ENCODE results near the gene C19orf38. TPM values are rescaled to one million over a fixed set of nuclear protein-coding genes. Genes with fewer than 3 reads are reported as not detected.
"Not testable (repeated sequence)": the region's sequence is repeated elsewhere in the genome, so short reads cannot be mapped to it uniquely, and the experiment has no call there.

Gene C19orf38
- total RNA-seq, 1 experiment from 2014 or later, result not detected

DNA sequence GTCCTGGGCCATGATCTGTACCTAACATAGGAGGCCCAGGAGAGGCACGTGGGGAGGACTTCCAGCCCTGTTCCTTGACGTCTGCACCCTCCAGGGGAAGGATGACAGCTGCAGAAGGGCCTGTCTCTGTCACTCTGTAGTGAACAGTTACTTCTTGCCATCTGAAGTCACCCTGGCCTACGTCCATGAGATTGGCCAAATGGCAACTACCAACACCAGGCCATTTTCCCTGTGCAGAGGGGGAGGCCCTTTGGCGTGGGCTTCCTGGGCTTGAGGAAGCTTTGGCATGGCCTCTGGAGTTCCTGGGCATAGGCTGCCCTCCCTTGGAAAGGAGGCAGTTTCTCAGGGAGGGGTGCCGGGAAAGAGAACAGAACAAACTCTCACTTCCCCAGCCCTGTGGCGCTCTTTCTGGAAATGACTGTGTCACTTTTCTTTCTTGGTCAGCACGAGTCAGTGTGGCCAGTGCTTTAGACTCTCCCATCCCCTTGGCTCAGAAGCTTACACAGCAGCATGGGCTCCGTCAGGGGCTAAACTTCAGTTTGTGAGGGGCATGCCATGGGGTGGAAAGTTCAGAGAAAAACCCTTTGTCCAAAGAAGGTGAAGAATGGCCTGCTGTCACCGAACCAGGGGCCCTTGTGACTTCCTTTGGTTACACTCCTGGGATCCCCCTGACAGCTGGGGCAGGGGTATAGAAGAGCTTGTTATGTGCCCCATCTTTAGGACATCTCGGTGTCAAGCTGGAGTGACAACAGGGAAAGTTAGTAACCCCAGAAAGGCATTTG is 28.4 kb downstream of the C19orf38 start:
- CTCF ChIA-PET, result no interaction called here
- peak overlapping the region; percentile 79 for H3K27ac Mint-ChIP-seq

DNA sequence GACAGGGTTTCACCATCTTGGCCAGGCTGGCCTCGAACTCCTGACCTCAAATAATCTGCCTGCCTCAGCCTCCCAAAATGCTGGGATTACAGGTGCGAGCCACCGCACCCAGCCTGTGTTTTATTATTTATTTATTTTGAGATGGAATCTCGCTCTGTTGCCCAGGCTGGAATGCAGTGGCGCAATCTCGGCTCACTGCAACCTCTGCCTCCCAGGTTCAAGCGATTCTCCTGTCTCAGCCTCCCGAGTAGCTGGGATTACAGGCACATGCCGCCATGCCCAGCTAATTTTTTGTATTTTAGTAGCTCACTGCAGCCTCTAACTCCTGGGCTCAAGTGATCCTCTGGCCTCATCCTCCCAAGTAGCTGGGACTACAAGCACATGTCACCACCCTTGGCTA is 29.4 kb downstream of the C19orf38 start:
- H3K9me3 Mint-ChIP-seq; ATAC-seq; H3K27me3 Mint-ChIP-seq (ENCODE audit: low read depth); DNase-seq (ENCODE audit: low spot score); H3K4me3 Mint-ChIP-seq; POLR2A ChIA-PET; H3K36me3 Mint-ChIP-seq: not testable (repeated sequence)
- CTCF ChIA-PET, result interaction anchor here (0.7 to 1.0 kb wide), 2 partner anchors 13 to 19 kb away, joined by 4 read pairs; no protein-coding TSS in a partner anchor
- H3K27ac Mint-ChIP-seq, result peak overlapping the region; percentile 96
- peaks cover 55% of the 10 kb centered on the region for H3K4me1 Mint-ChIP-seq

More for the DNA sequence above, 28.4 kb downstream of the C19orf38 start:
- Mint-ChIP-seq H3K4me3 (no peak overlapping the region), H3K27me3 (ENCODE audit: low read depth) (no peaks in the 10 kb centered on the region; the same call in 1 of the 2 replicates), H3K4me1 (peaks cover 47% of the 10 kb centered on the region), H3K36me3 (0 out of 2 replicates have a peak, but pooled peaks cover 7% of the 10 kb centered on the region), H3K9me3 (no peaks in the 10 kb centered on the region)
- no peak for DNase-seq (ENCODE audit: low spot score)
- POLR2A ChIA-PET, result no interaction called here
- ATAC-seq, result no peak
- TF ChIP-seq JUN (CRISPR knock-in tag; IDR thresholded peaks at IDR 0.05) (no peak), SP1 (CRISPR knock-in tag; conservative IDR thresholded peaks at IDR 0.05) (no peak), NR2C2 (CRISPR knock-in tag; IDR thresholded peaks at IDR 0.05) (no peak), HMGA2 (CRISPR knock-in tag; IDR thresholded peaks at IDR 0.05) (no peak)
- TF ChIP-seq, protein P1, sequence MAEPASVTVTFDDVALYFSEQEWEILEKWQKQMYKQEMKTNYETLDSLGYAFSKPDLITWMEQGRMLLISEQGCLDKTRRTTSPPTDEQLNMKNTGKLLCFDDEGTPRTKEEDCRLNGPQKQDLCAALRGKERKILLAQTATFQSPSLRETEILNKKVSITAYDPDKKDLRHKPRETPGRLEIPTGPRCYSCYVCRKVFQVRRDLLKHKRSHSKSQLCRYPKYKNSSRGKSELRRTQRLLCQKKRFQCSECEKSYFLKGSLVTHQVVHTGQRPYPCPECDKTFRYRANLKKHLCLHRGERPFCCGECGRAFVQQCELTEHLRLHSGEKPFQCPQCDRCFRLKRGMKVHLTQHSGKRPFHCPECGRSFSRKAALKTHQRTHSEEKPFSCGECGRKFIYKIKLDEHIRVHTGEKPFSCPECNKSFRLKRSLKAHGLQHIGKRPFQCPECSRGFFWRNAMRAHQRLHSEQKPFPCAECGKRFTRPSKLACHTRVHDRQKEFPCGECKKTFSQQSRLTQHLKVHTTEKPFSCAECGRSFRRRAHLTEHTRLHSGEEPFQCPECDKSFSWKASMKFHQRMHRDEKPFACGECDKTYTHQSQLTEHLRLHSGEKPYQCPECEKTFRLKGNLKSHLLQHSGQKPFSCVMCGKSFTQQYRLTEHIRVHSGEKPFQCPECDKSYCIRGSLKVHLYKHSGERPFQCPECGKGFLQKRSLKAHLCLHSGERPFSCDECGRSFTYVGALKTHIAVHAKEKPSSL (CRISPR knock-in tag; conservative IDR thresholded peaks at IDR 0.05), result no peak
- TF ChIP-seq, protein P2, sequence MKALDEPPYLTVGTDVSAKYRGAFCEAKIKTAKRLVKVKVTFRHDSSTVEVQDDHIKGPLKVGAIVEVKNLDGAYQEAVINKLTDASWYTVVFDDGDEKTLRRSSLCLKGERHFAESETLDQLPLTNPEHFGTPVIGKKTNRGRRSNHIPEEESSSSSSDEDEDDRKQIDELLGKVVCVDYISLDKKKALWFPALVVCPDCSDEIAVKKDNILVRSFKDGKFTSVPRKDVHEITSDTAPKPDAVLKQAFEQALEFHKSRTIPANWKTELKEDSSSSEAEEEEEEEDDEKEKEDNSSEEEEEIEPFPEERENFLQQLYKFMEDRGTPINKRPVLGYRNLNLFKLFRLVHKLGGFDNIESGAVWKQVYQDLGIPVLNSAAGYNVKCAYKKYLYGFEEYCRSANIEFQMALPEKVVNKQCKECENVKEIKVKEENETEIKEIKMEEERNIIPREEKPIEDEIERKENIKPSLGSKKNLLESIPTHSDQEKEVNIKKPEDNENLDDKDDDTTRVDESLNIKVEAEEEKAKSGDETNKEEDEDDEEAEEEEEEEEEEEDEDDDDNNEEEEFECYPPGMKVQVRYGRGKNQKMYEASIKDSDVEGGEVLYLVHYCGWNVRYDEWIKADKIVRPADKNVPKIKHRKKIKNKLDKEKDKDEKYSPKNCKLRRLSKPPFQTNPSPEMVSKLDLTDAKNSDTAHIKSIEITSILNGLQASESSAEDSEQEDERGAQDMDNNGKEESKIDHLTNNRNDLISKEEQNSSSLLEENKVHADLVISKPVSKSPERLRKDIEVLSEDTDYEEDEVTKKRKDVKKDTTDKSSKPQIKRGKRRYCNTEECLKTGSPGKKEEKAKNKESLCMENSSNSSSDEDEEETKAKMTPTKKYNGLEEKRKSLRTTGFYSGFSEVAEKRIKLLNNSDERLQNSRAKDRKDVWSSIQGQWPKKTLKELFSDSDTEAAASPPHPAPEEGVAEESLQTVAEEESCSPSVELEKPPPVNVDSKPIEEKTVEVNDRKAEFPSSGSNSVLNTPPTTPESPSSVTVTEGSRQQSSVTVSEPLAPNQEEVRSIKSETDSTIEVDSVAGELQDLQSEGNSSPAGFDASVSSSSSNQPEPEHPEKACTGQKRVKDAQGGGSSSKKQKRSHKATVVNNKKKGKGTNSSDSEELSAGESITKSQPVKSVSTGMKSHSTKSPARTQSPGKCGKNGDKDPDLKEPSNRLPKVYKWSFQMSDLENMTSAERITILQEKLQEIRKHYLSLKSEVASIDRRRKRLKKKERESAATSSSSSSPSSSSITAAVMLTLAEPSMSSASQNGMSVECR (CRISPR knock-in tag; IDR thresholded peaks at IDR 0.05; ENCODE audit: borderline replicate concordance), result no peak

DNA sequence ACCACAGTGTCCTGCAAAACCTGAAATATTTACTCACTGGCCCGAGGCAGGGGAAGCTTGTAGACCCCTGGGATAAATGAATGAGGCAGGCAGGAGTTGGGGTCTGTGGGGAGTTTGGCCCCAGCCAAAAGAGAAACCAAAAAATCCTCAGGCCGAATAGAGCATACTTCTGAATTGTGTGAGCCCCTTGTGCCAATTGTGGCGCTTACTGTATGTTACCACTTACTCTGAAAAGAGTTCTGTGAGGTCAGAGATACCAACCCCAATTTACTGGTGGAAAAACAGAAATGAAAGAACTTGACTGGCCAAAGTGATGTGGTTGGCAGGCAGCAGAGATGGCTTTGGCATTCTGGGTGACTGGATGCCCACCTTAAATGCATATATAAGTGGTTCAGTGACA is 30.0 kb downstream of the C19orf38 start:
- no peaks in the 10 kb centered on the region; the same call in 1 of the 2 replicates for H3K27me3 Mint-ChIP-seq (ENCODE audit: low read depth)
- 0 out of 2 replicates have a peak, but pooled peaks have one; percentile 14 for TF ChIP-seq EMX1 (CRISPR knock-in tag; IDR thresholded peaks at IDR 0.05)
- TF ChIP-seq, protein P3, sequence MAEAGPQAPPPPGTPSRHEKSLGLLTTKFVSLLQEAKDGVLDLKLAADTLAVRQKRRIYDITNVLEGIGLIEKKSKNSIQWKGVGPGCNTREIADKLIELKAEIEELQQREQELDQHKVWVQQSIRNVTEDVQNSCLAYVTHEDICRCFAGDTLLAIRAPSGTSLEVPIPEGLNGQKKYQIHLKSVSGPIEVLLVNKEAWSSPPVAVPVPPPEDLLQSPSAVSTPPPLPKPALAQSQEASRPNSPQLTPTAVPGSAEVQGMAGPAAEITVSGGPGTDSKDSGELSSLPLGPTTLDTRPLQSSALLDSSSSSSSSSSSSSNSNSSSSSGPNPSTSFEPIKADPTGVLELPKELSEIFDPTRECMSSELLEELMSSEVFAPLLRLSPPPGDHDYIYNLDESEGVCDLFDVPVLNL (CRISPR knock-in tag; IDR thresholded peaks at IDR 0.05; ENCODE audit: borderline replicate concordance, low read depth), result no peak
- H3K9me3 Mint-ChIP-seq, result no peaks in the 10 kb centered on the region
- H3K27ac Mint-ChIP-seq, result peak overlapping the region; percentile 96
- POLR2A ChIA-PET, result interaction anchor here (2.2 kb wide), 1 partner anchor 10 kb away, joined by 9 read pairs; no protein-coding TSS in a partner anchor
- DNase-seq (ENCODE audit: low spot score) (no peak), ATAC-seq (no peak)
- H3K36me3 Mint-ChIP-seq, result 0 out of 2 replicates have a peak, but pooled peaks cover 7% of the 10 kb centered on the region
- H3K4me1 Mint-ChIP-seq, result peaks cover 51% of the 10 kb centered on the region
- no peak overlapping the region for H3K4me3 Mint-ChIP-seq
- CTCF ChIA-PET, result interaction anchor here (0.7 to 1.0 kb wide), 2 partner anchors 14 to 20 kb away, joined by 4 read pairs; no protein-coding TSS in a partner anchor

All from WTC11 (cell line).